Thyroid gland (tissue), 4 donors: ENCODE results near the gene FGFBP1. TPM values are rescaled to one million over a fixed set of nuclear protein-coding genes. Genes with fewer than 3 reads are reported as not detected.

ENCODE experiments used
- DNase-seq, 2 donors: peaks; one replicate each; pipeline ENCODE4 v3.0.0-alpha.2; 2019
- H3K27ac ChIP-seq, 3 donors: fragments of 200-600 bp; sonication (generic); 1 replicate in 2 of 3; 2 replicates in 1 of 3; pipeline ENCODE4 v1.5.1; 2016 to 2019; ENCODE audit warnings: mild to moderate bottlenecking in 1 of 3, moderate library complexity in 1 of 3
- H3K27me3 ChIP-seq: fragments of 200-600 bp; sonication (generic); one replicate; pipeline ENCODE4 v1.5.1; 2019
- H3K36me3 ChIP-seq, 2 donors: fragments of 200-600 bp; sonication (generic); one replicate each; pipeline ENCODE4 v1.5.1; 2016 to 2019
- H3K4me1 ChIP-seq, 2 donors: fragments of 200-600 bp; sonication (generic); one replicate each; pipeline ENCODE4 v1.5.1; 2017 to 2019
- H3K4me3 ChIP-seq, 3 donors: fragments of 200-600 bp; sonication (generic); replicated peaks in 1 of 3; 1 replicate in 2 of 3; 2 replicates in 1 of 3; pipeline ENCODE4 v1.5.1; 2016; ENCODE audit warnings: mild to moderate bottlenecking in 1 of 3
- H3K9me3 ChIP-seq: fragments of 200-600 bp; sonication (generic); one replicate; pipeline ENCODE4 v1.5.1; 2017
- CTCF ChIP-seq, 6 experiments: fragments of 200-600 bp in 3 of 6; fragments of 450-650 bp in 3 of 6; sonication (generic) in 3 of 6; IDR thresholded peaks; one replicate each; pipeline ENCODE4 v1.5.1; 2016 to 2019; ENCODE audit warnings: antibody characterized with exemption in 6 of 6, mild to moderate bottlenecking in 2 of 6, inconsistent platforms in 1 of 6, moderate library complexity in 1 of 6
- POLR2A ChIP-seq, 2 donors: fragments of 450-650 bp; IDR thresholded peaks; one replicate each; pipeline ENCODE4 v1.6.1; 2017; ENCODE audit warnings: antibody characterized with exemption in 2 of 2, mild to moderate bottlenecking in 2 of 2, moderate library complexity in 1 of 2
- WGBS, 2 donors: methylation state at CpG; one replicate each; pipeline ENCODE4 v1.1.5; 2017; 5-methylcytosine and 5-hydroxymethylcytosine counted together
- intact Hi-C: fragments of 100-400 bp; cut with DNase I; formaldehyde crosslinking; loops from one replicate; pipeline ENCODE4 v1.15.1; 2023
- total RNA-seq, 4 donors: library from RNA; depleted of rRNA; stranded (reverse); fragments of >200 nt; gene quantifications; one replicate each; pipeline ENCODE4 v1.2.3, GENCODE V29; 2016

Gene FGFBP1
- total RNA-seq, 4 donors from 2014 or later: 0.22 to 2.3 (median 0.44) TPM; not detected in 1

GRCh38 chr4:15929540-15929939, 9.0 kb downstream of the FGFBP1 start:
- DNase-seq: no peak
- H3K4me1 ChIP-seq: no peaks in the 10 kb centered on the region
- no peak for TF ChIP-seq CTCF (IDR thresholded peaks at IDR 0.05)
- TF ChIP-seq POLR2A (IDR thresholded peaks at IDR 0.05): no peak
- no peaks in the 10 kb centered on the region for H3K9me3 ChIP-seq
- 85 to 87% methylated on average over 3 of the region's 3 CpGs for WGBS, 2 donors
- H3K27ac ChIP-seq: no peak overlapping the region
- intact Hi-C loops: no loop called here
- H3K4me3 ChIP-seq: no peak overlapping the region
- no peaks in the 10 kb centered on the region for H3K27me3 ChIP-seq
- no peaks in the 10 kb centered on the region for H3K36me3 ChIP-seq

GRCh38 chr4:15928883-15929282, 9.7 kb downstream of the FGFBP1 start:
- Histone ChIP-seq H3K4me3 (no peak overlapping the region), H3K9me3 (no peaks in the 10 kb centered on the region), H3K27ac (no peak overlapping the region), H3K27me3 (no peaks in the 10 kb centered on the region), H3K36me3 (no peaks in the 10 kb centered on the region), H3K4me1 (no peaks in the 10 kb centered on the region)
- TF ChIP-seq POLR2A (IDR thresholded peaks at IDR 0.05) (no peak), CTCF (IDR thresholded peaks at IDR 0.05) (no peak)
- no peak for DNase-seq
- WGBS, 2 donors: 64 to 73% methylated on average over 5 of the region's 5 CpGs
- intact Hi-C loops: no loop called here

- H3K27ac ChIP-seq: no peak overlapping the region
- DNase-seq: no peak
- H3K36me3 ChIP-seq: no peaks in the 10 kb centered on the region
- no peaks in the 10 kb centered on the region for H3K27me3 ChIP-seq
- intact Hi-C loops: no loop called here
- TF ChIP-seq POLR2A (IDR thresholded peaks at IDR 0.05) (no peak), CTCF (IDR thresholded peaks at IDR 0.05) (no peak)
- H3K4me1 ChIP-seq: no peaks in the 10 kb centered on the region
- H3K4me3 ChIP-seq: no peak overlapping the region
- H3K9me3 ChIP-seq: no peaks in the 10 kb centered on the region
- WGBS, 2 donors: 79 to 89% methylated on average over 7 of the region's 7 CpGs
These were observed 12.1 kb downstream of the FGFBP1 start for GRCh38 chr4:15926486-15926885.

- no peaks in the 10 kb centered on the region for H3K4me1 ChIP-seq
- intact Hi-C loops: no loop called here
- TF ChIP-seq CTCF (IDR thresholded peaks at IDR 0.05) (no peak), POLR2A (IDR thresholded peaks at IDR 0.05) (no peak)
- DNase-seq: no peak
- no peaks in the 10 kb centered on the region for H3K9me3 ChIP-seq
- H3K36me3 ChIP-seq: no peaks in the 10 kb centered on the region
- H3K27me3 ChIP-seq: no peaks in the 10 kb centered on the region
- H3K4me3 ChIP-seq: no peak overlapping the region
- WGBS, 2 donors: 74 to 76% methylated on average over 3 of the region's 3 CpGs
- no peak overlapping the region for H3K27ac ChIP-seq
These were observed 12.7 kb downstream of the FGFBP1 start for GRCh38 chr4:15925830-15926229.

GRCh38 chr4:15921592-15921932, 17.0 kb downstream of the FGFBP1 start:
- H3K27ac ChIP-seq: no peak overlapping the region
- DNase-seq: no peak
- no peaks in the 10 kb centered on the region for H3K4me1 ChIP-seq
- no peak overlapping the region for H3K4me3 ChIP-seq
- H3K36me3 ChIP-seq: no peaks in the 10 kb centered on the region
- intact Hi-C loops: no loop called here
- WGBS, 2 donors: 97 to 100% methylated on average over 1 of the region's 1 CpG
- TF ChIP-seq CTCF (IDR thresholded peaks at IDR 0.05) (no peak), POLR2A (IDR thresholded peaks at IDR 0.05) (no peak)
- H3K27me3 ChIP-seq: no peaks in the 10 kb centered on the region
- no peaks in the 10 kb centered on the region for H3K9me3 ChIP-seq
